GM18505 (cell line): ENCODE measurements around the gene IFIT3.

Experiments used
- ATAC-seq: cut with Tn5 transposase; IDR thresholded peaks from one replicate; pipeline ENCODE4 v1.9.1; 2021; ENCODE audit not compliant: unreplicated experiment
- POLR2A ChIP-seq: IDR thresholded peaks from 4 replicates; pipeline ENCODE4 v1.6.1; 2011; ENCODE audit warnings: borderline replicate concordance; ENCODE audit not compliant: insufficient read depth, insufficient read length; ENCODE audit errors: extremely low read depth

The IFIT3 gene

GRCh38 chr10:89368129-89368528, 40.3 kb downstream of the IFIT3 start:
- ATAC-seq = no peak

GRCh38 chr10:89369156-89370105, 41.6 kb downstream of the IFIT3 start:
- TF ChIP-seq POLR2A = no peak

More at GRCh38 chr10:89368129-89368528, 40.3 kb downstream of the IFIT3 start:
- no peak for TF ChIP-seq POLR2A

GRCh38 chr10:89371079-89371478, 43.3 kb downstream of the IFIT3 start:
- no peak for ATAC-seq
- no peak for TF ChIP-seq POLR2A

More at GRCh38 chr10:89369156-89370105, 41.6 kb downstream of the IFIT3 start:
- no peak for ATAC-seq

- ATAC-seq = no peak
- TF ChIP-seq POLR2A = no peak
Measured at GRCh38 chr10:89371987-89372386, 44.2 kb downstream of the IFIT3 start.

GRCh38 chr10:89373916-89374711, 46.3 kb downstream of the IFIT3 start:
- no peak for ATAC-seq
- no peak for TF ChIP-seq POLR2A

GRCh38 chr10:89374713-89375141, 46.9 kb downstream of the IFIT3 start:
- TF ChIP-seq POLR2A = no peak
- no peak for ATAC-seq

GRCh38 chr10:89377705-89378637, 50.2 kb downstream of the IFIT3 start, which contains the start of gene IFIT1B:
Gene IFIT1B (plus strand): TSS chr10:89378056. CDS start chr10:89378136, 80 bp downstream.
- no peak for TF ChIP-seq POLR2A
- no peak for ATAC-seq

GRCh38 chr10:89379103-89379502, 51.3 kb downstream of the IFIT3 start:
- TF ChIP-seq POLR2A = no peak

GRCh38 chr10:89382757-89383156, 55.0 kb downstream of the IFIT3 start:
- no peak for ATAC-seq
- TF ChIP-seq POLR2A = no peak

More at GRCh38 chr10:89379103-89379502, 51.3 kb downstream of the IFIT3 start:
- ATAC-seq = no peak

GRCh38 chr10:89384474-89385340, 56.9 kb downstream of the IFIT3 start:
- TF ChIP-seq POLR2A = no peak
- ATAC-seq = no peak

GRCh38 chr10:89388806-89389205, 61.0 kb downstream of the IFIT3 start:
- no peak for TF ChIP-seq POLR2A
- no peak for ATAC-seq
